Epidermal melanocyte (primary cell): Measurements from ENCODE around the gene OR5K1.

ENCODE experiments used
- DNase-seq: peaks from one replicate; pipeline ENCODE4 v3.0.0; 2011; ENCODE audit warnings: low spot score; ENCODE audit not compliant: insufficient read length

OR5K1 gene

GRCh38 chr3:98462901-98463300 is at the start of gene OR5K1:
TSS of gene OR5K1 (plus strand) at chr3:98463201. CDS start at chr3:98469577, 6,376 bp downstream.
- no peak for DNase-seq

GRCh38 chr3:98432575-98432974 is 30.4 kb upstream of the OR5K1 start:
- DNase-seq = no peak

GRCh38 chr3:98433764-98434163 is 29.2 kb upstream of the OR5K1 start:
- no peak for DNase-seq

GRCh38 chr3:98434412-98434811 is 28.6 kb upstream of the OR5K1 start:
- DNase-seq = no peak

GRCh38 chr3:98440283-98440682 is 22.7 kb upstream of the OR5K1 start:
- no peak for DNase-seq

- DNase-seq = no peak
These were observed 17.0 kb upstream of the OR5K1 start for GRCh38 chr3:98445949-98446406.

- DNase-seq = no peak
These were observed 13.3 kb upstream of the OR5K1 start for GRCh38 chr3:98449606-98450193.

GRCh38 chr3:98450372-98450771 is 12.6 kb upstream of the OR5K1 start:
- no peak for DNase-seq

GRCh38 chr3:98453827-98454226 is 9.2 kb upstream of the OR5K1 start:
- DNase-seq = no peak

- DNase-seq = no peak
These were observed 8.1 kb upstream of the OR5K1 start for GRCh38 chr3:98454929-98455328.

GRCh38 chr3:98457543-98457942 is 5.5 kb upstream of the OR5K1 start:
- DNase-seq = no peak

- no peak for DNase-seq
These were observed 2.8 kb upstream of the OR5K1 start for GRCh38 chr3:98460220-98460619.

- no peak for DNase-seq
These were observed 19.9 kb downstream of the OR5K1 start for GRCh38 chr3:98482717-98483482.

GRCh38 chr3:98483626-98484025 is 20.6 kb downstream of the OR5K1 start:
- no peak for DNase-seq

GRCh38 chr3:98497381-98497780 is 34.4 kb downstream of the OR5K1 start, which contains the start of gene OR5K2:
TSS of gene OR5K2 (plus strand) at chr3:98497681. CDS start at chr3:98497681, 0 bp downstream.
- DNase-seq = no peak

- DNase-seq = no peak
These were observed 37.0 kb downstream of the OR5K1 start for GRCh38 chr3:98500019-98500418.

- no peak for DNase-seq
These were observed 38.3 kb downstream of the OR5K1 start for GRCh38 chr3:98501270-98501669.

- no peak for DNase-seq
These were observed 39.0 kb downstream of the OR5K1 start for GRCh38 chr3:98501863-98502576.

GRCh38 chr3:98504539-98504938 is 41.5 kb downstream of the OR5K1 start:
- DNase-seq = no peak

GRCh38 chr3:98508582-98508981 is 45.6 kb downstream of the OR5K1 start:
- DNase-seq = no peak

- DNase-seq = no peak
These were observed 49.6 kb downstream of the OR5K1 start for GRCh38 chr3:98512576-98512975.

GRCh38 chr3:98513091-98513511 is 50.1 kb downstream of the OR5K1 start:
- no peak for DNase-seq
